Endothelial cell of umbilical vein (primary cell): Measurements from ENCODE around the gene NXPH4. TPM values are rescaled to one million over a fixed set of nuclear protein-coding genes. Genes with fewer than 3 reads are reported as not detected.

Experiments used
- BruUV-seq: library from RNA; stranded (reverse); fragments of 400-500 nt; replicated peaks from 2 replicates; lab custom pipeline; 2021; lab: Mats Ljungman, UMichigan
- CTCF ChIA-PET: fragments of 300-600, 350-600 bp; sonication (Branson Sonifier 250); formaldehyde crosslinking; loops from one replicate; lab custom pipeline; 2021; ENCODE audit warnings: antibody characterized with exemption, inconsistent platforms; lab: Charles Lee
- POLR2A ChIA-PET: fragments of 300-600, 350-600 bp; sonication (Branson Sonifier 250); formaldehyde crosslinking; loops from one replicate; lab custom pipeline; 2021; ENCODE audit warnings: antibody characterized with exemption, inconsistent platforms; lab: Charles Lee
- DNase-seq: peaks from one replicate; pipeline ENCODE4 v3.0.0-alpha.2; 2011; ENCODE audit warnings: low read depth, low spot score
- FAIRE-seq: peaks from 2 replicates; lab custom pipeline; 2011; peaks lifted over from hg19 to GRCh38; lab: Jason Lieb, UNC
- H2AFZ ChIP-seq: 2 replicates; pipeline ENCODE4 v1.6.0; 2012; ENCODE audit warnings: low read depth, low read length, control low read depth, inconsistent platforms
- H3K27ac ChIP-seq: 2 replicates; pipeline ENCODE4 v1.5.1; 2011; ENCODE audit warnings: low read depth, mild to moderate bottlenecking, control low read depth, low read length, moderate library complexity; ENCODE audit not compliant: insufficient read depth
- H3K27me3 ChIP-seq, 2 experiments: 2 replicates each; pipeline versions ENCODE4 v1.6.0 to v1.6.1; 2011; ENCODE audit warnings: low read length in 2 of 2, mixed read lengths in 1 of 2; ENCODE audit not compliant: control insufficient read depth in 2 of 2, insufficient read depth in 2 of 2
- H3K36me3 ChIP-seq, 2 experiments: 2 replicates in 1 of 2; 3 replicates in 1 of 2; pipeline ENCODE4 v1.5.1; 2011; ENCODE audit warnings: low read length in 2 of 2, mild to moderate bottlenecking in 1 of 2, moderate library complexity in 1 of 2; ENCODE audit not compliant: control insufficient read depth in 2 of 2, insufficient read depth in 2 of 2; ENCODE audit errors: extremely low read depth in 1 of 2
- H3K4me1 ChIP-seq: 3 replicates; pipeline ENCODE4 v1.5.1; 2011; ENCODE audit warnings: mild to moderate bottlenecking, low read length; ENCODE audit not compliant: control insufficient read depth, insufficient read depth; ENCODE audit errors: extremely low read depth
- H3K4me2 ChIP-seq: 2 replicates; pipeline ENCODE4 v1.6.1; 2011; ENCODE audit warnings: low read length, control low read depth, mixed read lengths; ENCODE audit not compliant: insufficient read depth
- H3K4me3 ChIP-seq, 3 experiments: fragments of 200-600 bp in 1 of 3; sonication (generic), shearing (Covaris generic) in 1 of 3; replicated peaks in 1 of 3; 2 replicates each; pipeline ENCODE4 v1.5.1; 2011 to 2016; ENCODE audit warnings: control low read depth in 3 of 3, low read length in 3 of 3, mild to moderate bottlenecking in 2 of 3, inconsistent platforms in 1 of 3, low read depth in 1 of 3, moderate library complexity in 1 of 3; ENCODE audit not compliant: insufficient read depth in 1 of 3
- H3K79me2 ChIP-seq: 2 replicates; pipeline ENCODE4 v1.6.0; 2012; ENCODE audit warnings: low read length, inconsistent platforms; ENCODE audit not compliant: control insufficient read depth, insufficient read depth
- H3K9ac ChIP-seq: replicated peaks from 2 replicates; pipeline ENCODE3; 2011; ENCODE audit warnings: low read length, control low read depth; ENCODE audit not compliant: insufficient read depth; ENCODE audit errors: extremely low read depth
- H3K9me1 ChIP-seq: replicated peaks from 3 replicates; pipeline ENCODE4 v1.6.0; 2011; ENCODE audit warnings: mild to moderate bottlenecking, low read length; ENCODE audit not compliant: control insufficient read depth, insufficient read depth; ENCODE audit errors: extremely low read depth
- H3K9me3 ChIP-seq: replicated peaks from 2 replicates; pipeline ENCODE4 v1.5.1; 2012; ENCODE audit warnings: low read length, inconsistent platforms; ENCODE audit not compliant: control insufficient read depth, insufficient read depth
- H4K20me1 ChIP-seq: replicated peaks from 2 replicates; pipeline ENCODE3; 2011; ENCODE audit warnings: mild to moderate bottlenecking, low read length; ENCODE audit not compliant: control insufficient read depth, insufficient read depth; ENCODE audit errors: extremely low read depth
- CTCF ChIP-seq, 2 donors: IDR thresholded peaks; 1 replicate in 1 of 2; 2 replicates in 1 of 2; pipeline ENCODE4 v1.5.1; 2011; ENCODE audit warnings: low read length in 2 of 2, mild to moderate bottlenecking in 2 of 2, moderate library complexity in 2 of 2, control low read depth in 1 of 2, inconsistent platforms in 1 of 2, low read depth in 1 of 2; ENCODE audit not compliant: insufficient read depth in 1 of 2; ENCODE audit errors: extremely low read depth in 1 of 2
- EZH2 ChIP-seq: IDR thresholded peaks from 2 replicates; pipeline ENCODE4 v1.6.1; 2012; ENCODE audit warnings: borderline replicate concordance, low read depth, mild to moderate bottlenecking, moderate library complexity, low read length, inconsistent platforms; ENCODE audit not compliant: severe bottlenecking
- FOS ChIP-seq: IDR thresholded peaks from 2 replicates; pipeline ENCODE4 v1.6.1; 2011; ENCODE audit warnings: mild to moderate bottlenecking, low read length, moderate library complexity, borderline replicate concordance; ENCODE audit not compliant: insufficient read depth
- GATA2 ChIP-seq: IDR thresholded peaks from 2 replicates; pipeline ENCODE4 v1.7.0; 2011; ENCODE audit warnings: low read depth, mild to moderate bottlenecking, moderate library complexity, mixed read lengths, low read length; ENCODE audit not compliant: insufficient read length, insufficient read depth
- JUN ChIP-seq: IDR thresholded peaks from 2 replicates; pipeline ENCODE4 v1.6.1; 2011; ENCODE audit warnings: borderline replicate concordance, low read depth; ENCODE audit not compliant: insufficient read length, insufficient read depth
- MYC ChIP-seq: IDR thresholded peaks from one replicate; pipeline ENCODE4 v1.6.1; 2011; ENCODE audit warnings: mild to moderate bottlenecking, low read depth, low read length
- POLR2A ChIP-seq: IDR thresholded peaks from 2 replicates; pipeline ENCODE4 v1.6.1; 2012; ENCODE audit warnings: low read depth, mild to moderate bottlenecking, control low read depth, low read length
- POLR2AphosphoS5 ChIP-seq: IDR thresholded peaks from 2 replicates; pipeline ENCODE4 v1.6.1; 2012; ENCODE audit warnings: low read depth, mild to moderate bottlenecking, control low read depth, low read length, moderate library complexity; ENCODE audit not compliant: insufficient read depth
- dilution Hi-C: fragments of 300-500 bp; cut with MboI; formaldehyde crosslinking; loops from one replicate; pipeline ENCODE4 v1.15.0; 2019; ENCODE audit warnings: low sequenced_read_pairs; ENCODE audit not compliant: extremely low pct_ligation_motif_present
- intact Hi-C: fragments of 100-400 bp; cut with micrococcal nuclease; formaldehyde crosslinking; loops from one replicate; pipeline ENCODE4 v1.10.0; 2022
- polyA plus RNA-seq, 4 experiments: library from polyadenylated mRNA; depleted of rRNA in 3 of 4; stranded (reverse) in 3 of 4; unstranded in 1 of 4; fragments of >200 nt; gene quantifications; 2 replicates each; pipeline versions ENCODE4 v1.2.1 to v1.2.3, GENCODE V29; 2011 to 2012; ENCODE audit warnings: missing spikeins in 1 of 4
- total RNA-seq: library from RNA; stranded (reverse); gene quantifications from 2 replicates; pipeline ENCODE4 v1.2.3, GENCODE V29; 2021
- TF ChIP-seq, protein P1 (sequence below): IDR thresholded peaks from 2 replicates; pipeline ENCODE4 v1.6.1; 2011; ENCODE audit not compliant: insufficient read depth, insufficient read length

Gene NXPH4
- total and polyA plus RNA-seq, 2 donors (not counting 3 experiments of a cell fraction or from before 2014, with no cell fraction given), result 0.07 TPM; not detected in 1

DNA sequence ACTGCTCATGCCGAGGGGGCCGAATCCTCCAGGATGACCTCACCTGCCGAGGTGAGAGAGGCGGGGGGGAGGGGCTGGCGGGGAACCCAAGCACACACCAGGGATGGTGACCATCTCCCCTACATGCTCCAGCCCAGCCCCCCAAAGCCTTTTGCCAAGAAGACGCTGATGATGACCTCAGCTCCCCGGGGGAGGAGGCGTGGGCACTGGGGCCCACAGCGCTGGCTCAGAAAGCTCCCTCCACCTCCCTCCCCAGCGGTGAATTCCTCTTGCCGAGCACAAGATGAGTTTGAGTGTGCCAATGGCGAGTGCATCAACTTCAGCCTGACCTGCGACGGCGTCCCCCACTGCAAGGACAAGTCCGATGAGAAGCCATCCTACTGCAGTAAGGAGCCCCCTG is 23.7 kb upstream of the NXPH4 start:
- no peak for TF ChIP-seq GATA2
- TF ChIP-seq POLR2A, result no peak
- TF ChIP-seq POLR2AphosphoS5, result no peak
- no peak for TF ChIP-seq MYC
- TF ChIP-seq EZH2, result no peak
- no peak for TF ChIP-seq FOS
- TF ChIP-seq, protein P1, sequence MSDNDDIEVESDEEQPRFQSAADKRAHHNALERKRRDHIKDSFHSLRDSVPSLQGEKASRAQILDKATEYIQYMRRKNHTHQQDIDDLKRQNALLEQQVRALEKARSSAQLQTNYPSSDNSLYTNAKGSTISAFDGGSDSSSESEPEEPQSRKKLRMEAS, result no peak
- TF ChIP-seq JUN, result no peak
- no peak for TF ChIP-seq CTCF (IDR thresholded peaks at IDR 0.05; ENCODE audit: extremely low read depth in 1 of 2, insufficient read depth in 1 of 2, low read depth in 1 of 2, low read length in 2 of 2)
- no peaks in the 10 kb centered on the region for H3K4me1 ChIP-seq
- no peaks in the 10 kb centered on the region for H3K27me3 ChIP-seq
- intact Hi-C loops, result no loop called here
- ChIA-PET POLR2A (no interaction called here), CTCF (no interaction called here)
- dilution Hi-C loops, result no loop called here
- no peaks in the 10 kb centered on the region for H4K20me1 ChIP-seq
- no peak overlapping the region for H2AFZ ChIP-seq
- no peak overlapping the region for H3K4me3 ChIP-seq
- no peaks in the 10 kb centered on the region for H3K36me3 ChIP-seq
- H3K4me2 ChIP-seq, result no peak overlapping the region
- H3K79me2 ChIP-seq, result no peaks in the 10 kb centered on the region
- H3K9me3 ChIP-seq, result no peaks in the 10 kb centered on the region
- no peak for DNase-seq
- no peaks in the 10 kb centered on the region for H3K9me1 ChIP-seq
- no peak overlapping the region for H3K27ac ChIP-seq
- no TSS peak for BruUV-seq
- no peak for FAIRE-seq
- H3K9ac ChIP-seq, result no peak overlapping the region
